HL-60 (cell line): ENCODE data around the gene IYD.

Experiments
- CTCF ChIP-seq: IDR thresholded peaks from one replicate; pipeline ENCODE4 v1.5.1; 2011; ENCODE audit warnings: low read length, control low read depth, inconsistent platforms; ENCODE audit not compliant: insufficient read depth
- GABPA ChIP-seq: IDR thresholded peaks from 2 replicates; pipeline ENCODE4 v1.6.1; 2012; ENCODE audit warnings: low read depth
- POLR2AphosphoS5 ChIP-seq: IDR thresholded peaks from 2 replicates; pipeline ENCODE4 v1.6.1; 2012; ENCODE audit warnings: low read depth

GRCh38 chr6:150417250-150417649 is 48.4 kb downstream of the IYD start:
- TF ChIP-seq GABPA (no peak), POLR2AphosphoS5 (no peak), CTCF (no peak)
